Mammary epithelial cell (primary cell): ENCODE measurements around the gene KRTAP10-9.

Source experiments
- EZH2 ChIP-seq: IDR thresholded peaks from 2 replicates; pipeline ENCODE4 v1.6.1; 2012; ENCODE audit warnings: low read length, inconsistent platforms, borderline replicate concordance
- TF ChIP-seq, protein P1 (sequence below), 2 donors: IDR thresholded peaks in 1 of 2; conservative IDR thresholded peaks in 1 of 2; 2 replicates each; pipeline ENCODE4 v1.5.1; 2011 to 2012; ENCODE audit warnings: inconsistent platforms in 2 of 2, low read length in 2 of 2, mild to moderate bottlenecking in 2 of 2, control low read depth in 1 of 2, low read depth in 1 of 2; ENCODE audit not compliant: insufficient read depth in 1 of 2; ENCODE audit errors: extremely low read depth in 1 of 2

DNA sequence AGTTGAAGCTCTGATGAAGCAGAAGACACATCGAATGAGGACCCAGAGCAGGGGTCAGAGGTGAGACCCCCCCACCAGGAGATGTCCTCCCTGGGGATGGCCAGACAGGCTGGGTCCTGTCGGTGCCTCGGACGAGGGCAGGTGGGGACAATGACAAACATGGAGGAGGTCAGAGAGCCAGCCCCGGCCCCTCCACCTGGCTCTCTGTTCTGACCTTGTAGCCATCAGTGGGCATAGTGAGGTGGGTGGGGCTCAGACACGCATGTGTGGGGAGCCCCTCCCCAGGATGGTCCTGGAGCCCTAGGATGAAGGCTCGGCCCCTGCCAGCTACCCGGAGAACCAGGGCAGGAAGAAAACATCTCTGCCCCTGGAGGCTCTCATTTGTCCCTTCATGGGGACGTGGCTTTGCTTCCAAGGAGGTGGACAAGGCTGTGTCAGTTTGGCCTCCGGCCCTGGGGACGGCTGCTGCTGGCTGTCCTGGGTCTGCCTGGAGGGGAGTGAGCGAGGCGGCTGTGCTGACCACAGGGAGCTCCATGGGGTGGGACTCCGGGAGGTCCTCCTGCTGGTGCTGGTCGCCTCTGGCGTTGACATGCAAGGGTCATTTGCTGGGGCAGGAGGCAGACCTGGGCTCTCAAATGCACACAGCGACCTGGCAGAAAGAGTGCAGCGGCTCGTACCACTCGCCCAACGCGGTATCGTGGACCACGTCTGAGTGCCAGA lies 37.1 kb upstream of the KRTAP10-9 start:
- TF ChIP-seq, protein P1, sequence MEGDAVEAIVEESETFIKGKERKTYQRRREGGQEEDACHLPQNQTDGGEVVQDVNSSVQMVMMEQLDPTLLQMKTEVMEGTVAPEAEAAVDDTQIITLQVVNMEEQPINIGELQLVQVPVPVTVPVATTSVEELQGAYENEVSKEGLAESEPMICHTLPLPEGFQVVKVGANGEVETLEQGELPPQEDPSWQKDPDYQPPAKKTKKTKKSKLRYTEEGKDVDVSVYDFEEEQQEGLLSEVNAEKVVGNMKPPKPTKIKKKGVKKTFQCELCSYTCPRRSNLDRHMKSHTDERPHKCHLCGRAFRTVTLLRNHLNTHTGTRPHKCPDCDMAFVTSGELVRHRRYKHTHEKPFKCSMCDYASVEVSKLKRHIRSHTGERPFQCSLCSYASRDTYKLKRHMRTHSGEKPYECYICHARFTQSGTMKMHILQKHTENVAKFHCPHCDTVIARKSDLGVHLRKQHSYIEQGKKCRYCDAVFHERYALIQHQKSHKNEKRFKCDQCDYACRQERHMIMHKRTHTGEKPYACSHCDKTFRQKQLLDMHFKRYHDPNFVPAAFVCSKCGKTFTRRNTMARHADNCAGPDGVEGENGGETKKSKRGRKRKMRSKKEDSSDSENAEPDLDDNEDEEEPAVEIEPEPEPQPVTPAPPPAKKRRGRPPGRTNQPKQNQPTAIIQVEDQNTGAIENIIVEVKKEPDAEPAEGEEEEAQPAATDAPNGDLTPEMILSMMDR (conservative IDR thresholded peaks at IDR 0.05 in 1 of 2, IDR thresholded peaks at IDR 0.05 in 1 of 2; ENCODE audit: extremely low read depth in 1 of 2, insufficient read depth in 1 of 2, low read depth in 1 of 2, low read length in 2 of 2), result no peak
- no peak for TF ChIP-seq EZH2
